Measurements from ENCODE around the gene KPNA6.

GRCh38 chr1:32066489-32066873 is 41.4 kb upstream of the KPNA6 start:
- TF ChIP-seq CEBPB (IDR thresholded peaks at IDR 0.05; ENCODE audit: low read depth, low read length) (peak; percentile 26; the same call in 1 of the 2 replicates), CTCF (conservative IDR thresholded peaks at IDR 0.05; ENCODE audit: low read depth, low read length) (no peak), POLR2A (IDR thresholded peaks at IDR 0.05; ENCODE audit: low read depth, low read length) (no peak), RFX5 (IDR thresholded peaks at IDR 0.05; ENCODE audit: low read depth, low read length) (no peak), SMC3 (IDR thresholded peaks at IDR 0.05; ENCODE audit: low read depth, low read length) (no peak)
- TF ChIP-seq, protein P1, sequence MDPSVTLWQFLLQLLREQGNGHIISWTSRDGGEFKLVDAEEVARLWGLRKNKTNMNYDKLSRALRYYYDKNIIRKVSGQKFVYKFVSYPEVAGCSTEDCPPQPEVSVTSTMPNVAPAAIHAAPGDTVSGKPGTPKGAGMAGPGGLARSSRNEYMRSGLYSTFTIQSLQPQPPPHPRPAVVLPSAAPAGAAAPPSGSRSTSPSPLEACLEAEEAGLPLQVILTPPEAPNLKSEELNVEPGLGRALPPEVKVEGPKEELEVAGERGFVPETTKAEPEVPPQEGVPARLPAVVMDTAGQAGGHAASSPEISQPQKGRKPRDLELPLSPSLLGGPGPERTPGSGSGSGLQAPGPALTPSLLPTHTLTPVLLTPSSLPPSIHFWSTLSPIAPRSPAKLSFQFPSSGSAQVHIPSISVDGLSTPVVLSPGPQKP (IDR thresholded peaks at IDR 0.05; ENCODE audit: borderline replicate concordance, low read depth, low read length), result no peak
- TF ChIP-seq, protein P2, sequence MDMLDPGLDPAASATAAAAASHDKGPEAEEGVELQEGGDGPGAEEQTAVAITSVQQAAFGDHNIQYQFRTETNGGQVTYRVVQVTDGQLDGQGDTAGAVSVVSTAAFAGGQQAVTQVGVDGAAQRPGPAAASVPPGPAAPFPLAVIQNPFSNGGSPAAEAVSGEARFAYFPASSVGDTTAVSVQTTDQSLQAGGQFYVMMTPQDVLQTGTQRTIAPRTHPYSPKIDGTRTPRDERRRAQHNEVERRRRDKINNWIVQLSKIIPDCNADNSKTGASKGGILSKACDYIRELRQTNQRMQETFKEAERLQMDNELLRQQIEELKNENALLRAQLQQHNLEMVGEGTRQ (IDR thresholded peaks at IDR 0.05; ENCODE audit: low read depth, low read length), result no peak

Measured in IMR-90 (cell line).